ENCODE data around the gene CCDC124. TPM values are rescaled to one million over a fixed set of nuclear protein-coding genes. Genes with fewer than 3 reads are reported as not detected.

The CCDC124 gene
- total and polyA plus RNA-seq, 2 of the 4 experiments (the other 2 are of a cell fraction), result 30.1 to 112 TPM

DNA sequence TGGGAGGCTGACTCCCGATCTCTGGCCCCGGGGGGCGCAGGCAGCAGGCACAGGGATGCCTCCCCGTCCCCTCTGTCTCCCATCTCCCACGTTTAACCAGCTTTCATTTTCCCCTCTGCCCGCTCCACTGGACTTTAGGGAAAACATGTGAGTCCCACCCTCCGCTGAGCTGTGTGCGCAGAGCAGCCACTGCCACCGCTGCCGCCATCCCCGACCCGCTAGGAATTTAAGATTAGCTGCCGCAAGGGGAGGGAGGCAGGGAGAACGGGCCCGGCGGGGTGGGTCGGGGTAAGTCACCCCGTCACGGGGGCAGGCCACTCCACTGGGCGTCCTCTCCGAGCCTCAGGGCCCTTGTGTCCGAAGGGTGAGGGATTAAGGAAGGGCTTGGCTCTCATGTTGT is 49.6 kb downstream of the CCDC124 start:
- no peak for TF ChIP-seq RAD21 (IDR thresholded peaks at IDR 0.05; ENCODE audit: low read length)
- TF ChIP-seq, protein P1, sequence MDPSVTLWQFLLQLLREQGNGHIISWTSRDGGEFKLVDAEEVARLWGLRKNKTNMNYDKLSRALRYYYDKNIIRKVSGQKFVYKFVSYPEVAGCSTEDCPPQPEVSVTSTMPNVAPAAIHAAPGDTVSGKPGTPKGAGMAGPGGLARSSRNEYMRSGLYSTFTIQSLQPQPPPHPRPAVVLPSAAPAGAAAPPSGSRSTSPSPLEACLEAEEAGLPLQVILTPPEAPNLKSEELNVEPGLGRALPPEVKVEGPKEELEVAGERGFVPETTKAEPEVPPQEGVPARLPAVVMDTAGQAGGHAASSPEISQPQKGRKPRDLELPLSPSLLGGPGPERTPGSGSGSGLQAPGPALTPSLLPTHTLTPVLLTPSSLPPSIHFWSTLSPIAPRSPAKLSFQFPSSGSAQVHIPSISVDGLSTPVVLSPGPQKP (IDR thresholded peaks at IDR 0.05; ENCODE audit: borderline replicate concordance, low read depth, low read length), result no peak
- no peaks in the 10 kb centered on the region for H4K20me1 ChIP-seq (ENCODE audit: insufficient read depth, low read length)
- H3K27me3 ChIP-seq (ENCODE audit: control insufficient read depth, insufficient read depth, low read length), result peaks cover 3% of the 10 kb centered on the region; the same call in 1 of the 2 replicates
- H3K14ac ChIP-seq (replicated peaks; ENCODE audit: low read depth, low read length), result no peak overlapping the region
- H3K4me3 ChIP-seq (ENCODE audit: insufficient read depth, low read depth, low read length), result no peak overlapping the region
- H3K4me2 ChIP-seq (ENCODE audit: low read depth, low read length), result no peak overlapping the region
- no peak overlapping the region for H2BK15ac ChIP-seq (ENCODE audit: low read depth, low read length)
- no peak overlapping the region for H2AFZ ChIP-seq (replicated peaks; ENCODE audit: low read length, poor library complexity)
- DNase-seq, result no peak
- H4K8ac ChIP-seq (ENCODE audit: low read depth in 2 of 2, low read length in 2 of 2), result no peak overlapping the region
- H3K4me1 ChIP-seq (ENCODE audit: control insufficient read depth, insufficient read depth, low read length), result no peaks in the 10 kb centered on the region
- intact Hi-C loops (cut with micrococcal nuclease), result no loop called here
- no peak overlapping the region for H4K91ac ChIP-seq (ENCODE audit: insufficient read depth, low read depth, low read length)
- no peak overlapping the region for H2BK5ac ChIP-seq (ENCODE audit: low read depth, low read length, poor library complexity, severe bottlenecking)
- H3K9me3 ChIP-seq (ENCODE audit: control insufficient read depth, insufficient read depth, low read length), result no peaks in the 10 kb centered on the region
- POLR2A ChIA-PET (ENCODE audit: unreplicated experiment), result no interaction called here
- H3K9me1 ChIP-seq (ENCODE audit: insufficient read depth, low read length), result no peaks in the 10 kb centered on the region
- CTCF ChIA-PET, result no interaction called here
- H2AK9ac ChIP-seq (replicated peaks; ENCODE audit: low read depth, low read length, poor library complexity), result no peak overlapping the region
- no peaks in the 10 kb centered on the region for H3K36me3 ChIP-seq (ENCODE audit: control insufficient read depth, insufficient read depth, low read length)
- in situ Hi-C loops (cut with MboI; ENCODE audit: low sequenced_read_pairs), result no loop called here
- no peaks in the 10 kb centered on the region for H3K79me1 ChIP-seq (ENCODE audit: low read depth in 1 of 2, low read length in 2 of 2)
- ATAC-seq (ENCODE audit: low read depth), result no peak
- WGBS, 2 experiments (ENCODE audit: extremely low coverage in 2 of 2, insufficient read length in 1 of 2), result 88% methylated on average over 3 of the region's 22 CpGs; no CpG with 5 or more reads in 1 of the 2 experiments
- H2BK120ac ChIP-seq (ENCODE audit: low read depth, low read length), result no peak overlapping the region
- H2BK20ac ChIP-seq (ENCODE audit: low read depth, low read length), result no peak overlapping the region
- no peak overlapping the region for H3K9ac ChIP-seq (ENCODE audit: low read depth, low read length)
- H2AK5ac ChIP-seq (ENCODE audit: low read depth, low read length), result no peak overlapping the region
- no peak overlapping the region for H3K4ac ChIP-seq (ENCODE audit: low read depth, low read length)
- H3K18ac ChIP-seq (ENCODE audit: low read depth, low read length), result no peak overlapping the region
- H3K56ac ChIP-seq (ENCODE audit: extremely low read depth, insufficient read depth, low read length), result no peak overlapping the region
- BruUV-seq (replicated peaks), result no TSS peak
- dilution Hi-C loops (cut with HindIII; ENCODE audit: low sequenced_read_pairs, unreplicated experiment), result no loop called here
- no peak overlapping the region for H3K27ac ChIP-seq (ENCODE audit: insufficient read depth, low read length)
- H4K5ac ChIP-seq (ENCODE audit: low read depth, low read length), result no peak overlapping the region
- no peak overlapping the region for H3K23ac ChIP-seq (ENCODE audit: low read depth, low read length)

All from IMR-90 (cell line).